ENCODE data around the gene DTX3L. TPM values are rescaled to one million over a fixed set of nuclear protein-coding genes. Genes with fewer than 3 reads are reported as not detected.

The DTX3L gene
- total and polyA plus RNA-seq, 7 experiments from 2014 or later: 27.5 to 164 (median 35.2) TPM

DNA sequence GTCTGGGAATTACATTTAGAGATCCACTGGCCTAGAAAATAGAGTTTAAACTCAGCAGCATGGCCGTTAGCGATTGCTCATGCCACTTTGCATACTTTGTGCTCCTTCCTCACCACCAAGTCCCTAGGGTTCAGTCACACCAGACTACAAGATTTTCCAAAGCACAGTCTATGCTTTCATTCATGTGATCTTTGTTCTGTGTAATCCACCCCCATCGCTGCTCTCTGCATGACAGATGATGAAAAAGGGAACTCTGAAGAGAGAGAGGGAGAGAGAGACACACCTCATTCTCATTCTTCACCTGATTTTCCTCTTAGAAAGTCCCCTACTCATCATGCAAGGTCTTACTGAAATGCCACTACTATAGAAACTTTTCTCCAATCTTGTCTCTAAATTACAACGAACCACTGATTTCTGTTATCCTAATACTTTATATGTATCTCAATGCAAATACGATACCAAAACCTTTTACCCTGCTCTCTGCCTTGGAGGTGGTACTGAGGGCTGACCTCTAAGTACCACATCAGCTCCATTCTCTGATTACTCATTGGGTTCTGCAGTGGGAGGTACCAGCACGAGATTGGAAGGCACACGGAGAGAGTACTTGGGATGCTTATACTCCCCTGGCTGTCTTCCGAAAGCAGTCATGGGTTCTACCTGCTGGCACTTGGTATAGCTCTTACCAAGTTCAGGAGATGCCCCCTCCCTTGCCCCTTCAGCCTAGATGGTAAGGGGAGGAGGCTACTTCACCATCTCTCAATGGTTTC is 12.2 kb downstream of the DTX3L start:
- no peak overlapping the region for H3K27ac ChIP-seq (ENCODE audit: low read depth, low read length)
- H3K27me3 ChIP-seq (ENCODE audit: control insufficient read depth in 2 of 2, insufficient read depth in 2 of 2, low read length in 2 of 2): no peaks in the 10 kb centered on the region
- Mint-ChIP-seq H3K4me1 (peaks cover 30 to 76% (median 63%) of the 10 kb centered on the region in 7 donors), H3K9me3 (peaks cover 1 to 6% (median 3%) of the 10 kb centered on the region in 11 donors), H3K36me3 (peaks cover 3 to 40% (median 16%) of the 10 kb centered on the region in 5 donors), H3K27ac (peak overlapping the region; percentile 20 to 99 (median 90)), H3K4me3 (peak overlapping the region; percentile 4 to 98 (median 24)), H3K27me3 (no peaks in the 10 kb centered on the region)
- no peaks in the 10 kb centered on the region for H3K9me3 ChIP-seq (ENCODE audit: control insufficient read depth in 2 of 3, low read length in 3 of 3)
- H3K4me1 ChIP-seq (ENCODE audit: control insufficient read depth in 2 of 2, insufficient read depth in 2 of 2, low read length in 2 of 2): peaks cover 8 to 23% of the 10 kb centered on the region in 2 donors
- POLR2A ChIA-PET: interaction anchor here (1.3 to 4.5 kb wide), 3 partner anchors 11 to 103 kb away, joined by 3 to 57 read pairs (median 29); partner anchors contain the start of genes DTX3L, PARP14 and PARP9
- peak; percentile 62 for ATAC-seq
- no peak overlapping the region for H3K4me3 ChIP-seq (ENCODE audit: low read length)
- DNase-seq: peak in 1 of 9 donors; percentile 37
- CTCF ChIA-PET: interaction anchor here (0.6 to 0.7 kb wide), 2 partner anchors 12 to 62 kb away, joined by 3 read pairs; partner anchors contain the start of genes DTX3L, KPNA1 and PARP9
- intact Hi-C loops (cut with micrococcal nuclease): loop anchor here in 1 of 2 donors (1.0 to 2.0 kb wide), 2 partner anchors 12 to 18 kb away; partner anchors contain the start of genes DTX3L and PARP9
- peaks cover 0 to 12% (median 0%) of the 10 kb centered on the region in 3 experiments for H3K36me3 ChIP-seq (ENCODE audit: control insufficient read depth in 2 of 3, insufficient read depth in 3 of 3, low read length in 3 of 3)

- Mint-ChIP-seq H3K36me3 (peaks cover 12 to 46% (median 23%) of the 10 kb centered on the region in 5 donors), H3K9me3 (peaks cover 6 to 17% (median 12%) of the 10 kb centered on the region in 11 donors), H3K27ac (peak within 1 kb of the TSS; percentile 89 to 99 (median 98)), H3K27me3 (no peaks in the 10 kb centered on the region), H3K4me1 (peaks cover 30 to 77% (median 59%) of the 10 kb centered on the region in 7 donors), H3K4me3 (peak within 1 kb of the TSS; percentile 83 to 100 (median 99))
- ChIA-PET CTCF (interaction anchor here (0.9 to 2.0 kb wide), 3 partner anchors 12 to 101 kb away, joined by 3 to 7 read pairs (median 5); no protein-coding TSS in a partner anchor), POLR2A (interaction anchor here (0.5 to 4.5 kb wide), 7 partner anchors 8 to 102 kb away, joined by 3 to 57 read pairs (median 4); partner anchors contain the start of genes DTX3L and PARP9)
- Histone ChIP-seq H3K4me1 (ENCODE audit: control insufficient read depth in 2 of 2, insufficient read depth in 2 of 2, low read length in 2 of 2) (peaks cover 8 to 23% of the 10 kb centered on the region in 2 donors), H3K4me3 (ENCODE audit: low read length) (peak within 1 kb of the TSS; percentile 74), H3K27me3 (ENCODE audit: control insufficient read depth in 2 of 2, insufficient read depth in 2 of 2, low read length in 2 of 2) (no peaks in the 10 kb centered on the region), H3K9me3 (ENCODE audit: control insufficient read depth in 2 of 3, low read length in 3 of 3) (peaks cover 0 to 11% (median 9%) of the 10 kb centered on the region in 3 experiments), H3K36me3 (ENCODE audit: control insufficient read depth in 2 of 3, insufficient read depth in 3 of 3, low read length in 3 of 3) (peaks cover 0 to 4% (median 0%) of the 10 kb centered on the region in 3 experiments), H3K27ac (ENCODE audit: low read depth, low read length) (peak within 1 kb of the TSS; percentile 69)
- DNase-seq (peak; percentile 13 to 50 (median 43)), ATAC-seq (peak; percentile 63)
- intact Hi-C loops (cut with micrococcal nuclease): loop anchor here (1.0 to 2.0 kb wide), 6 partner anchors 9 to 102 kb away; partner anchors contain the start of genes DTX3L (in 1 of the 2) and PARP9 (in 1 of the 2)
Measured at GRCh38 chr3:122577409-122578031, 13.4 kb downstream of the DTX3L start, which contains the start of gene PARP15. TSS of gene PARP15 (plus strand) at chr3:122577650. CDS start at chr3:122577668, 18 bp downstream.

DNA sequence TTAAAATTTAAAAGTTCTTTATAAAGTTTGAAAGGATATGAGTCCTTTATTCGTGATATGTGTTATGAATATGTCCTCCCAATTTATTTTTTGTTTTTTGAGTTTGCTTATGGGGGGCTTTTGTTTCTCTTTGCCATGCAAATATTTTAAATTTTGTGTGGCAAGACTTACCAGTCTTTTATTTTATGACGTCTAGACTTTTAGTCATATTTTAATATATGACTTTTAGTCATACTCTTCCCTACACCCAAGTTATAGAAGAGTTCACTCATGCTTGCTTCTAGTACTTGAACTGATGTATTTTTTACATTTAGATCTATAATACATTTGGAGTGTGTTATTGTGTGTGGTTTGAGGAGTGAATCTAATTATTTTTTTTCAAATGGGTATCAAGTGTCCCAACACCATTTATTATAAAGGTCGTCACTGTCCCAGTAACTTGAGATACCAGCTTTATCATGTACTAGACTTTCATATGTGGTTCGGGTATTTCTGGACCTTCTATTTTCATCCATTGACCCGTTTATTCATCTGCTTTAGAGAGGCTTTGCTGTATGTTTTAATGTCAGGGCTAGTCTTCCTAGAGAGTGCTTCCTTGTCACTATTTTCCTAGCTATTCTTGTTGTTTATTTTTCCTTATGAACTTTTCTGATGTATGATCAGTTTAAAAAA is 14.1 kb downstream of the DTX3L start:
- peak overlapping the region; percentile 74 for H3K4me3 ChIP-seq (ENCODE audit: low read length)
- H3K36me3 Mint-ChIP-seq: peaks cover 16 to 46% (median 25%) of the 10 kb centered on the region in 5 donors

GRCh38 chr3:122580470-122580869 is 16.3 kb downstream of the DTX3L start:
- no peak overlapping the region for H3K27ac Mint-ChIP-seq
- Histone ChIP-seq H3K9me3 (ENCODE audit: control insufficient read depth in 2 of 3, low read length in 3 of 3) (peaks cover 0 to 16% (median 11%) of the 10 kb centered on the region in 3 experiments), H3K27me3 (ENCODE audit: control insufficient read depth in 2 of 2, insufficient read depth in 2 of 2, low read length in 2 of 2) (no peaks in the 10 kb centered on the region), H3K36me3 (ENCODE audit: control insufficient read depth in 2 of 3, insufficient read depth in 3 of 3, low read length in 3 of 3) (peaks cover 0 to 4% (median 0%) of the 10 kb centered on the region in 3 experiments), H3K27ac (ENCODE audit: low read depth, low read length) (no peak overlapping the region), H3K4me1 (ENCODE audit: control insufficient read depth in 2 of 2, insufficient read depth in 2 of 2, low read length in 2 of 2) (peaks cover 8 to 15% of the 10 kb centered on the region in 2 donors), H3K4me3 (ENCODE audit: low read length) (no peak overlapping the region)
- ChIA-PET POLR2A (no interaction called here), CTCF (interaction anchor here (1.0 kb wide), 1 partner anchor 99 kb away, joined by 3 read pairs; no protein-coding TSS in a partner anchor)
- peaks cover 16 to 58% (median 40%) of the 10 kb centered on the region in 5 donors for H3K36me3 Mint-ChIP-seq
- peaks cover 28 to 58% (median 45%) of the 10 kb centered on the region in 7 donors for H3K4me1 Mint-ChIP-seq
- ATAC-seq (no peak), DNase-seq (no peak)
- peaks cover 6 to 40% (median 25%) of the 10 kb centered on the region in 11 donors for H3K9me3 Mint-ChIP-seq
- intact Hi-C loops (cut with micrococcal nuclease): no loop called here
- no peaks in the 10 kb centered on the region for H3K27me3 Mint-ChIP-seq
- peak overlapping the region in 1 of 10 donors; percentile 29 for H3K4me3 Mint-ChIP-seq

More for the DNA sequence above, 14.1 kb downstream of the DTX3L start:
- Mint-ChIP-seq H3K9me3 (peaks cover 6 to 23% (median 17%) of the 10 kb centered on the region in 11 donors), H3K27me3 (no peaks in the 10 kb centered on the region), H3K4me1 (peaks cover 27 to 71% (median 53%) of the 10 kb centered on the region in 7 donors), H3K27ac (peak overlapping the region; percentile 89 to 99 (median 98)), H3K4me3 (peak overlapping the region; percentile 83 to 100 (median 99))
- Histone ChIP-seq H3K4me1 (ENCODE audit: control insufficient read depth in 2 of 2, insufficient read depth in 2 of 2, low read length in 2 of 2) (peaks cover 8 to 18% of the 10 kb centered on the region in 2 donors), H3K27ac (ENCODE audit: low read depth, low read length) (peak overlapping the region; percentile 69), H3K9me3 (ENCODE audit: control insufficient read depth in 2 of 3, low read length in 3 of 3) (peaks cover 0 to 12% (median 11%) of the 10 kb centered on the region in 3 experiments), H3K36me3 (ENCODE audit: control insufficient read depth in 2 of 3, insufficient read depth in 3 of 3, low read length in 3 of 3) (peaks cover 0 to 4% (median 0%) of the 10 kb centered on the region in 3 experiments), H3K27me3 (ENCODE audit: control insufficient read depth in 2 of 2, insufficient read depth in 2 of 2, low read length in 2 of 2) (no peaks in the 10 kb centered on the region)
- ChIA-PET CTCF (interaction anchor here (0.9 to 2.0 kb wide), 4 partner anchors 12 to 101 kb away, joined by 3 to 7 read pairs (median 4); no protein-coding TSS in a partner anchor), POLR2A (interaction anchor here (0.5 to 4.5 kb wide), 11 partner anchors 9 to 218 kb away, joined by 3 to 57 read pairs (median 6); partner anchors contain the start of genes DTX3L, PARP14 and PARP9)
- intact Hi-C loops (cut with micrococcal nuclease): loop anchor here in 1 of 2 donors (2.0 kb wide), 1 partner anchor 17 kb away; no protein-coding TSS in a partner anchor
- DNase-seq (no peak), ATAC-seq (no peak)

DNA sequence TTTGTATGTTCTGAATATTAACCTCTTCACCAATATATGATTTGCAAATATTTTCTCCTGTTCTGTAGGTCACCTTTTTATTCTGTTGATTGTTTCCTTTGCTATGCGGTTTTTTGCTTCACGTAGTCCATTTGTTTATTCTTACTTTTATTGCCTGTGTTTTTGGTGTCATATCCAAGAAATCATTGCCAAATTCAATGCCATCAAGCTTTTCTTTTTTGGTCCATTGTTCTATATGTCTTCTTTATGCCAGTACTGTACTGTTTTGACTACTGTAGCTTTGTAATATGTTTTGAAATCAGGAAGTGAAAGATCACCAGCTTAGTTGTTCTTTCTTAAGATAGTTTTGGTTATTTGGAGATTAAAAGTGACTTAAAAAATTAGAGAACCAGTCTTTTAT is 17.5 kb downstream of the DTX3L start:
- intact Hi-C loops (cut with micrococcal nuclease): no loop called here
- H3K27me3 Mint-ChIP-seq: no peaks in the 10 kb centered on the region
- Histone ChIP-seq H3K36me3 (ENCODE audit: control insufficient read depth in 2 of 3, insufficient read depth in 3 of 3, low read length in 3 of 3) (peaks cover 0 to 4% (median 0%) of the 10 kb centered on the region in 3 experiments), H3K4me1 (ENCODE audit: control insufficient read depth in 2 of 2, insufficient read depth in 2 of 2, low read length in 2 of 2) (peaks cover 5 to 10% of the 10 kb centered on the region in 2 donors), H3K27me3 (ENCODE audit: control insufficient read depth in 2 of 2, insufficient read depth in 2 of 2, low read length in 2 of 2) (no peaks in the 10 kb centered on the region), H3K9me3 (ENCODE audit: control insufficient read depth in 2 of 3, low read length in 3 of 3) (peaks cover 0 to 16% (median 11%) of the 10 kb centered on the region in 3 experiments), H3K27ac (ENCODE audit: low read depth, low read length) (no peak overlapping the region), H3K4me3 (ENCODE audit: low read length) (no peak overlapping the region)
- no peak overlapping the region for H3K4me3 Mint-ChIP-seq
- H3K36me3 Mint-ChIP-seq: peaks cover 16 to 64% (median 43%) of the 10 kb centered on the region in 5 donors
- POLR2A ChIA-PET: interaction anchor here (0.8 kb wide), 1 partner anchor 55 kb away, joined by 3 read pairs; no protein-coding TSS in a partner anchor
- CTCF ChIA-PET: interaction anchor here (0.6 to 0.8 kb wide), 2 partner anchors 32 to 99 kb away, joined by 3 to 6 read pairs; no protein-coding TSS in a partner anchor
- peaks cover 22 to 58% (median 39%) of the 10 kb centered on the region in 7 donors for H3K4me1 Mint-ChIP-seq
- H3K27ac Mint-ChIP-seq: peak overlapping the region in 3 of 9 donors; percentile 1 to 53 (median 14)
- H3K9me3 Mint-ChIP-seq: peaks cover 6 to 40% (median 25%) of the 10 kb centered on the region in 11 donors
- ATAC-seq: no peak
- DNase-seq: no peak
